ENCODE data around the gene UTS2R.

The UTS2R gene

DNA sequence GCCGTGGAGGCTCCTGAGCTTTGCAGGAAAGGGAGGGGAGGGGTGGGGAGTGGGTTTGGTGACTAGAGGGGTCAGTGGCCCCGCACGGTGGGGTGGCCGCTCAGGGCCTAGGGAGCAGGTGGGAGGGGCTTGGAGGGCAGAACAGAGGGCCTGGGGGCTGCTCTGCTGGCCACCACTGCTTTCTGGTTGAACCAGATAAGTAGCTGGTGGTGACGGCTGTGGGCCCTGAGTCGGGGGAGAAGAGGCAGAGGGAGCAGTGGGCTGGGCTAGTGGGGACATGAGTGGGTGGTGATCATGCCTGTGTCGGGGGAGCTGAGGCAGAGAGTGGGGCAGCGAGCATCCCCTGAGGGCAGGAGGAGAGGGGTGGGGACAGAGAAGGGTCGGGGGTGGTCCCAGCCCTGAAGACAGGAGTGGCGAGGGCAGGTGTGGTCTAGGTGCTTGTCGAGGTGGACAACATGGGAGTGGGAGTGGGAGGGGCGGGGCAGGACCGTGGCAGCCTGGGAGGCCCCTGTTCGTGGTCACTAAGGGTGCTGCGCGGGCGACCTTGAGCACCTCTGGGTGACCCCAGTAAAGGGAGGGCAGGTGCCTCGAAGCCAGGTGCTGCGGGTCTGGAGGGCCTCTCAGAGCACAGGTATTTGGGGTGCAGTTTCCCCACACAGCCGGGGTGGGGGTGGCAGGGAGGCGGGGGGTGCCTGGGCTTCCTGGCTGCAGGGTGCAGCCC, 47.9 kb upstream of the UTS2R start:
- Histone ChIP-seq H3K36me3 (ENCODE audit: control insufficient read depth in 2 of 2, insufficient read depth in 1 of 2, low read length in 2 of 2) (no peaks in the 10 kb centered on the region), H3K4me1 (ENCODE audit: control insufficient read depth, insufficient read depth, low read length) (peaks cover 6% of the 10 kb centered on the region; the same call in 1 of the 2 replicates), H3K27ac (ENCODE audit: extremely low read depth, low read depth, low read length) (no peak overlapping the region), H3K4me3 (ENCODE audit: low read depth, low read length) (no peak overlapping the region), H3K9me3 (ENCODE audit: control insufficient read depth, insufficient read depth, low read depth, low read length) (no peaks in the 10 kb centered on the region)
- ChIA-PET POLR2A (interaction anchor here (0.6 kb wide), 1 partner anchor 409 kb away, joined by 3 read pairs; no protein-coding TSS in a partner anchor), CTCF (interaction anchor here (0.5 to 1.7 kb wide), 3 partner anchors 21 to 87 kb away, joined by 3 to 4 read pairs (median 3); no protein-coding TSS in a partner anchor)
- 0 out of 2 replicates have a peak, but pooled peaks have one; percentile 28 for TF ChIP-seq ZBTB7A (tag by site-specific recombination; IDR thresholded peaks at IDR 0.05; ENCODE audit: low read depth)
- no peak for TF ChIP-seq ZNF335 (tag by site-specific recombination; conservative IDR thresholded peaks at IDR 0.05)
- peak; percentile 90 for TF ChIP-seq EGR2 (tag by site-specific recombination; IDR thresholded peaks at IDR 0.05; ENCODE audit: low read depth)
- no peak for TF ChIP-seq OVOL3 (tag by site-specific recombination; IDR thresholded peaks at IDR 0.05)
- TF ChIP-seq SP7 (tag by site-specific recombination; IDR thresholded peaks at IDR 0.05): no peak
- no peak for TF ChIP-seq ZNF610 (tag by site-specific recombination; IDR thresholded peaks at IDR 0.05; ENCODE audit: borderline replicate concordance)
- TF ChIP-seq ZEB2 (tag by site-specific recombination; IDR thresholded peaks at IDR 0.05): no peak
- TF ChIP-seq ZBTB21 (tag by site-specific recombination; IDR thresholded peaks at IDR 0.05): no peak
- TF ChIP-seq, protein P1, sequence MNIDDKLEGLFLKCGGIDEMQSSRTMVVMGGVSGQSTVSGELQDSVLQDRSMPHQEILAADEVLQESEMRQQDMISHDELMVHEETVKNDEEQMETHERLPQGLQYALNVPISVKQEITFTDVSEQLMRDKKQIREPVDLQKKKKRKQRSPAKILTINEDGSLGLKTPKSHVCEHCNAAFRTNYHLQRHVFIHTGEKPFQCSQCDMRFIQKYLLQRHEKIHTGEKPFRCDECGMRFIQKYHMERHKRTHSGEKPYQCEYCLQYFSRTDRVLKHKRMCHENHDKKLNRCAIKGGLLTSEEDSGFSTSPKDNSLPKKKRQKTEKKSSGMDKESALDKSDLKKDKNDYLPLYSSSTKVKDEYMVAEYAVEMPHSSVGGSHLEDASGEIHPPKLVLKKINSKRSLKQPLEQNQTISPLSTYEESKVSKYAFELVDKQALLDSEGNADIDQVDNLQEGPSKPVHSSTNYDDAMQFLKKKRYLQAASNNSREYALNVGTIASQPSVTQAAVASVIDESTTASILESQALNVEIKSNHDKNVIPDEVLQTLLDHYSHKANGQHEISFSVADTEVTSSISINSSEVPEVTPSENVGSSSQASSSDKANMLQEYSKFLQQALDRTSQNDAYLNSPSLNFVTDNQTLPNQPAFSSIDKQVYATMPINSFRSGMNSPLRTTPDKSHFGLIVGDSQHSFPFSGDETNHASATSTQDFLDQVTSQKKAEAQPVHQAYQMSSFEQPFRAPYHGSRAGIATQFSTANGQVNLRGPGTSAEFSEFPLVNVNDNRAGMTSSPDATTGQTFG (tag by site-specific recombination; IDR thresholded peaks at IDR 0.05; ENCODE audit: borderline replicate concordance): no peak
- no peak for TF ChIP-seq ZBTB20 (tag by site-specific recombination; IDR thresholded peaks at IDR 0.05)
- TF ChIP-seq ZFHX2 (tag by site-specific recombination; conservative IDR thresholded peaks at IDR 0.05): peak; percentile 91
- TF ChIP-seq, protein P2, sequence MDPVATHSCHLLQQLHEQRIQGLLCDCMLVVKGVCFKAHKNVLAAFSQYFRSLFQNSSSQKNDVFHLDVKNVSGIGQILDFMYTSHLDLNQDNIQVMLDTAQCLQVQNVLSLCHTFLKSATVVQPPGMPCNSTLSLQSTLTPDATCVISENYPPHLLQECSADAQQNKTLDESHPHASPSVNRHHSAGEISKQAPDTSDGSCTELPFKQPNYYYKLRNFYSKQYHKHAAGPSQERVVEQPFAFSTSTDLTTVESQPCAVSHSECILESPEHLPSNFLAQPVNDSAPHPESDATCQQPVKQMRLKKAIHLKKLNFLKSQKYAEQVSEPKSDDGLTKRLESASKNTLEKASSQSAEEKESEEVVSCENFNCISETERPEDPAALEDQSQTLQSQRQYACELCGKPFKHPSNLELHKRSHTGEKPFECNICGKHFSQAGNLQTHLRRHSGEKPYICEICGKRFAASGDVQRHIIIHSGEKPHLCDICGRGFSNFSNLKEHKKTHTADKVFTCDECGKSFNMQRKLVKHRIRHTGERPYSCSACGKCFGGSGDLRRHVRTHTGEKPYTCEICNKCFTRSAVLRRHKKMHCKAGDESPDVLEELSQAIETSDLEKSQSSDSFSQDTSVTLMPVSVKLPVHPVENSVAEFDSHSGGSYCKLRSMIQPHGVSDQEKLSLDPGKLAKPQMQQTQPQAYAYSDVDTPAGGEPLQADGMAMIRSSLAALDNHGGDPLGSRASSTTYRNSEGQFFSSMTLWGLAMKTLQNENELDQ (tag by site-specific recombination; IDR thresholded peaks at IDR 0.05; ENCODE audit: low read depth): no peak
- TF ChIP-seq, protein P3, sequence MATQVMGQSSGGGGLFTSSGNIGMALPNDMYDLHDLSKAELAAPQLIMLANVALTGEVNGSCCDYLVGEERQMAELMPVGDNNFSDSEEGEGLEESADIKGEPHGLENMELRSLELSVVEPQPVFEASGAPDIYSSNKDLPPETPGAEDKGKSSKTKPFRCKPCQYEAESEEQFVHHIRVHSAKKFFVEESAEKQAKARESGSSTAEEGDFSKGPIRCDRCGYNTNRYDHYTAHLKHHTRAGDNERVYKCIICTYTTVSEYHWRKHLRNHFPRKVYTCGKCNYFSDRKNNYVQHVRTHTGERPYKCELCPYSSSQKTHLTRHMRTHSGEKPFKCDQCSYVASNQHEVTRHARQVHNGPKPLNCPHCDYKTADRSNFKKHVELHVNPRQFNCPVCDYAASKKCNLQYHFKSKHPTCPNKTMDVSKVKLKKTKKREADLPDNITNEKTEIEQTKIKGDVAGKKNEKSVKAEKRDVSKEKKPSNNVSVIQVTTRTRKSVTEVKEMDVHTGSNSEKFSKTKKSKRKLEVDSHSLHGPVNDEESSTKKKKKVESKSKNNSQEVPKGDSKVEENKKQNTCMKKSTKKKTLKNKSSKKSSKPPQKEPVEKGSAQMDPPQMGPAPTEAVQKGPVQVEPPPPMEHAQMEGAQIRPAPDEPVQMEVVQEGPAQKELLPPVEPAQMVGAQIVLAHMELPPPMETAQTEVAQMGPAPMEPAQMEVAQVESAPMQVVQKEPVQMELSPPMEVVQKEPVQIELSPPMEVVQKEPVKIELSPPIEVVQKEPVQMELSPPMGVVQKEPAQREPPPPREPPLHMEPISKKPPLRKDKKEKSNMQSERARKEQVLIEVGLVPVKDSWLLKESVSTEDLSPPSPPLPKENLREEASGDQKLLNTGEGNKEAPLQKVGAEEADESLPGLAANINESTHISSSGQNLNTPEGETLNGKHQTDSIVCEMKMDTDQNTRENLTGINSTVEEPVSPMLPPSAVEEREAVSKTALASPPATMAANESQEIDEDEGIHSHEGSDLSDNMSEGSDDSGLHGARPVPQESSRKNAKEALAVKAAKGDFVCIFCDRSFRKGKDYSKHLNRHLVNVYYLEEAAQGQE (tag by site-specific recombination; IDR thresholded peaks at IDR 0.05): no peak
- TF ChIP-seq KLF1 (tag by site-specific recombination; IDR thresholded peaks at IDR 0.05): peak; percentile 32; the same call in 1 of the 2 replicates
- TF ChIP-seq, protein P4, sequence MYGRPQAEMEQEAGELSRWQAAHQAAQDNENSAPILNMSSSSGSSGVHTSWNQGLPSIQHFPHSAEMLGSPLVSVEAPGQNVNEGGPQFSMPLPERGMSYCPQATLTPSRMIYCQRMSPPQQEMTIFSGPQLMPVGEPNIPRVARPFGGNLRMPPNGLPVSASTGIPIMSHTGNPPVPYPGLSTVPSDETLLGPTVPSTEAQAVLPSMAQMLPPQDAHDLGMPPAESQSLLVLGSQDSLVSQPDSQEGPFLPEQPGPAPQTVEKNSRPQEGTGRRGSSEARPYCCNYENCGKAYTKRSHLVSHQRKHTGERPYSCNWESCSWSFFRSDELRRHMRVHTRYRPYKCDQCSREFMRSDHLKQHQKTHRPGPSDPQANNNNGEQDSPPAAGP (tag by site-specific recombination; IDR thresholded peaks at IDR 0.05): no peak
- TF ChIP-seq ZNF423 (tag by site-specific recombination; IDR thresholded peaks at IDR 0.05): peak; percentile 29; the same call in 1 of the 2 replicates
- no peak for TF ChIP-seq RBAK (tag by site-specific recombination; IDR thresholded peaks at IDR 0.05)
- no peak for TF ChIP-seq HOXD13 (CRISPR knock-in tag; IDR thresholded peaks at IDR 0.05; ENCODE audit: borderline replicate concordance)
- TF ChIP-seq, protein P5, sequence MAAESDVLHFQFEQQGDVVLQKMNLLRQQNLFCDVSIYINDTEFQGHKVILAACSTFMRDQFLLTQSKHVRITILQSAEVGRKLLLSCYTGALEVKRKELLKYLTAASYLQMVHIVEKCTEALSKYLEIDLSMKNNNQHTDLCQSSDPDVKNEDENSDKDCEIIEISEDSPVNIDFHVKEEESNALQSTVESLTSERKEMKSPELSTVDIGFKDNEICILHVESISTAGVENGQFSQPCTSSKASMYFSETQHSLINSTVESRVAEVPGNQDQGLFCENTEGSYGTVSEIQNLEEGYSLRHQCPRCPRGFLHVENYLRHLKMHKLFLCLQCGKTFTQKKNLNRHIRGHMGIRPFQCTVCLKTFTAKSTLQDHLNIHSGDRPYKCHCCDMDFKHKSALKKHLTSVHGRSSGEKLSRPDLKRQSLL (tag by site-specific recombination; IDR thresholded peaks at IDR 0.05): no peak
- TF ChIP-seq ZNF112 (tag by site-specific recombination; IDR thresholded peaks at IDR 0.05): no peak
- no peak for TF ChIP-seq ZNF426 (tag by site-specific recombination; IDR thresholded peaks at IDR 0.05)
- TF ChIP-seq, protein P6, sequence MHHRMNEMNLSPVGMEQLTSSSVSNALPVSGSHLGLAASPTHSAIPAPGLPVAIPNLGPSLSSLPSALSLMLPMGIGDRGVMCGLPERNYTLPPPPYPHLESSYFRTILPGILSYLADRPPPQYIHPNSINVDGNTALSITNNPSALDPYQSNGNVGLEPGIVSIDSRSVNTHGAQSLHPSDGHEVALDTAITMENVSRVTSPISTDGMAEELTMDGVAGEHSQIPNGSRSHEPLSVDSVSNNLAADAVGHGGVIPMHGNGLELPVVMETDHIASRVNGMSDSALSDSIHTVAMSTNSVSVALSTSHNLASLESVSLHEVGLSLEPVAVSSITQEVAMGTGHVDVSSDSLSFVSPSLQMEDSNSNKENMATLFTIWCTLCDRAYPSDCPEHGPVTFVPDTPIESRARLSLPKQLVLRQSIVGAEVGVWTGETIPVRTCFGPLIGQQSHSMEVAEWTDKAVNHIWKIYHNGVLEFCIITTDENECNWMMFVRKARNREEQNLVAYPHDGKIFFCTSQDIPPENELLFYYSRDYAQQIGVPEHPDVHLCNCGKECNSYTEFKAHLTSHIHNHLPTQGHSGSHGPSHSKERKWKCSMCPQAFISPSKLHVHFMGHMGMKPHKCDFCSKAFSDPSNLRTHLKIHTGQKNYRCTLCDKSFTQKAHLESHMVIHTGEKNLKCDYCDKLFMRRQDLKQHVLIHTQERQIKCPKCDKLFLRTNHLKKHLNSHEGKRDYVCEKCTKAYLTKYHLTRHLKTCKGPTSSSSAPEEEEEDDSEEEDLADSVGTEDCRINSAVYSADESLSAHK (tag by site-specific recombination; IDR thresholded peaks at IDR 0.05): no peak
- no peak for TF ChIP-seq KLF10 (tag by site-specific recombination; IDR thresholded peaks at IDR 0.05)
- no peak for TF ChIP-seq ZFP69B (tag by site-specific recombination; IDR thresholded peaks at IDR 0.05)
- TF ChIP-seq ZNF571 (tag by site-specific recombination; IDR thresholded peaks at IDR 0.05): no peak
